Keratinocyte (primary cell): ENCODE results near the gene RRBP1. TPM values are rescaled to one million over a fixed set of nuclear protein-coding genes. Genes with fewer than 3 reads are reported as not detected.

Experiments used
- DNase-seq: peaks from one replicate; pipeline ENCODE4 v3.0.0-alpha.2; 2011; ENCODE audit warnings: low read depth, missing footprints, low spot score
- FAIRE-seq: peaks from 2 replicates; lab custom pipeline; 2011; peaks lifted over from hg19 to GRCh38; lab: Jason Lieb, UNC
- H2AFZ ChIP-seq: 2 replicates; pipeline ENCODE4 v1.6.0; 2012; ENCODE audit warnings: low read length, control low read depth, inconsistent platforms; ENCODE audit not compliant: control insufficient read depth
- H3K27ac ChIP-seq: 2 replicates; pipeline ENCODE4 v1.5.1; 2011; ENCODE audit warnings: low read length; ENCODE audit not compliant: control insufficient read depth, insufficient read depth
- H3K27me3 ChIP-seq: 3 replicates; pipeline ENCODE4 v1.6.0; 2011; ENCODE audit warnings: low read length; ENCODE audit not compliant: control insufficient read depth, insufficient read depth; ENCODE audit errors: extremely low read depth
- H3K36me3 ChIP-seq, 2 experiments: 2 replicates in 1 of 2; 3 replicates in 1 of 2; pipeline ENCODE4 v1.5.1; 2011; ENCODE audit warnings: low read length in 2 of 2, mild to moderate bottlenecking in 1 of 2; ENCODE audit not compliant: control insufficient read depth in 2 of 2, insufficient read depth in 2 of 2; ENCODE audit errors: extremely low read depth in 1 of 2
- H3K4me1 ChIP-seq: 3 replicates; pipeline ENCODE4 v1.5.1; 2011; ENCODE audit warnings: low read length; ENCODE audit not compliant: control insufficient read depth, insufficient read depth; ENCODE audit errors: extremely low read depth
- H3K4me2 ChIP-seq: 3 replicates; pipeline ENCODE4 v1.6.0; 2011; ENCODE audit warnings: low read depth, low read length; ENCODE audit not compliant: control insufficient read depth, insufficient read depth; ENCODE audit errors: extremely low read depth
- H3K4me3 ChIP-seq, 3 experiments: fragments of 200-600 bp in 1 of 3; sonication (generic) in 1 of 3; 2 replicates in 2 of 3; 3 replicates in 1 of 3; pipeline ENCODE4 v1.5.1; 2011 to 2016; ENCODE audit warnings: low read length in 3 of 3, mild to moderate bottlenecking in 3 of 3, control low read depth in 2 of 3, inconsistent platforms in 1 of 3, low read depth in 1 of 3, mixed read lengths in 1 of 3, mixed run types in 1 of 3, moderate library complexity in 1 of 3; ENCODE audit not compliant: control insufficient read depth in 2 of 3, insufficient read depth in 2 of 3; ENCODE audit errors: extremely low read depth in 1 of 3
- H3K79me2 ChIP-seq: 2 replicates; pipeline ENCODE4 v1.6.0; 2012; ENCODE audit warnings: low read length; ENCODE audit not compliant: control insufficient read depth, insufficient read depth
- H3K9ac ChIP-seq: 3 replicates; pipeline ENCODE4 v1.6.0; 2011; ENCODE audit warnings: low read length; ENCODE audit not compliant: control insufficient read depth, insufficient read depth; ENCODE audit errors: extremely low read depth
- H3K9me1 ChIP-seq: 3 replicates; pipeline ENCODE4 v1.6.0; 2011; ENCODE audit warnings: low read length; ENCODE audit not compliant: control insufficient read depth, insufficient read depth; ENCODE audit errors: extremely low read depth
- H3K9me3 ChIP-seq: 2 replicates; pipeline ENCODE4 v1.5.1; 2012; ENCODE audit warnings: low read depth, low read length; ENCODE audit not compliant: control insufficient read depth
- H4K20me1 ChIP-seq: 3 replicates; pipeline ENCODE4 v1.6.0; 2011; ENCODE audit warnings: low read length; ENCODE audit not compliant: control insufficient read depth, insufficient read depth; ENCODE audit errors: extremely low read depth
- EZH2 ChIP-seq: IDR thresholded peaks from one replicate; pipeline ENCODE4 v1.6.1; 2012; ENCODE audit warnings: inconsistent platforms, mild to moderate bottlenecking, low read length, moderate library complexity
- dilution Hi-C: fragments of 300-500 bp; cut with MboI; formaldehyde crosslinking; loops from one replicate; pipeline ENCODE4 v1.7.0; 2020; ENCODE audit warnings: low sequenced_read_pairs; ENCODE audit not compliant: extremely low pct_ligation_motif_present
- polyA plus RNA-seq, 5 experiments: library from polyadenylated mRNA; depleted of rRNA in 3 of 5; stranded (reverse) in 3 of 5; stranded (forward) in 1 of 5; unstranded in 1 of 5; fragments of >200 nt; gene quantifications; 1 replicate in 1 of 5; 2 replicates in 3 of 5; 3 replicates in 1 of 5; pipeline versions ENCODE4 v1.2.1 to v1.2.3, GENCODE V29; 2011 to 2012; ENCODE audit warnings: missing spikeins in 2 of 5, low read depth in 1 of 5, low replicate concordance in 1 of 5
- TF ChIP-seq, protein P1 (sequence below), 3 experiments: IDR thresholded peaks in 1 of 3; conservative IDR thresholded peaks in 1 of 3; optimal IDR thresholded peaks in 1 of 3; 2 replicates in 2 of 3; 3 replicates in 1 of 3; pipeline versions ENCODE3 to v1.5.1; 2011; ENCODE audit warnings: low read length in 3 of 3, mild to moderate bottlenecking in 3 of 3, moderate library complexity in 2 of 3, control low read depth in 1 of 3, inconsistent platforms in 1 of 3; ENCODE audit not compliant: insufficient read depth in 2 of 3; ENCODE audit errors: extremely low read depth in 1 of 3

The RRBP1 gene
- polyA plus RNA-seq, 1 donor (not counting 4 experiments of a cell fraction or from before 2014, with no cell fraction given) = 43.9 TPM

DNA sequence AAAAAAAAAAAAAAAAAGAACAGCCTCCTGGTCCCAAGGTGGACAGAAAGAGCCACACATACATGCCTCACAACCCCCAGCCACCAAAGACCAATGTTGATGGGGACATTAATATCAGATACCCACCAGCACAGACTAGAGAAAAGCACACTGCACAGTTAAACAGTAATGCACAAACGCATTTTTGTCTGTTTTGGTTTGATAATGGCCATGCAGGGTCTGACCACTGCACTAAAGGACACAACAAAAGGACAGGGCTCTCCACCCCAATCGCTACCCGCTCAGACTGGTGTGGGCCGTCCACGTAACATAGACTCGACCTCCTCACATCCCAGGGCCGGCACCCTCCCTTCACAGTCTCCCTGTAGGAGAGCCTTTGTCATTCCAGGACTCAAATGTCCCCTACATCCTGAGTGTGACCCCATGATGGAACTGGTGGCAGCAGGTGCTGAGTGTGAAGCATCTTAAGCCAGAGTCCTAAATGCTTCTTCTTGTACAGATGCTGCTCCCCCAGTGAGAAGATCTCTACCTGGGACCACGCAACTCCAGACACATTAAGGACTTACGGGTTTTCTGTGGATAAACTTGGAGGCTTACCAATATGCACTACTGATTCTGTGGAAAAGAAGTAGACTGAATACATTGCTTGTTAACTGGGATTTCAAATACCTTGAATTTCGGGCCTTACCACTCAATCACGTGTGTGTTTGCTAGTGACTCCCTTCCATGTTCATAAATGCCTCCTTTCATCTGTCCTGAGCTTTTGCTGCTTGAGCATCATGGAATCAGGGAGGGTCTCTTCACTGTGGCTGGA, 28.0 kb downstream of the RRBP1 start:
- Histone ChIP-seq H2AFZ (no peak overlapping the region), H3K36me3 (peaks cover 23 to 31% of the 10 kb centered on the region in 2 experiments), H3K27me3 (no peaks in the 10 kb centered on the region), H3K4me2 (no peak overlapping the region), H3K9me3 (no peaks in the 10 kb centered on the region), H3K9me1 (peaks cover 2% of the 10 kb centered on the region), H3K79me2 (peaks cover 54% of the 10 kb centered on the region), H3K9ac (no peak overlapping the region), H4K20me1 (peaks cover 9% of the 10 kb centered on the region), H3K4me1 (peaks cover 2% of the 10 kb centered on the region), H3K4me3 (no peak overlapping the region), H3K27ac (no peak overlapping the region)
- dilution Hi-C loops = no loop called here
- FAIRE-seq (no peak), DNase-seq (no peak)
- TF ChIP-seq, protein P1, sequence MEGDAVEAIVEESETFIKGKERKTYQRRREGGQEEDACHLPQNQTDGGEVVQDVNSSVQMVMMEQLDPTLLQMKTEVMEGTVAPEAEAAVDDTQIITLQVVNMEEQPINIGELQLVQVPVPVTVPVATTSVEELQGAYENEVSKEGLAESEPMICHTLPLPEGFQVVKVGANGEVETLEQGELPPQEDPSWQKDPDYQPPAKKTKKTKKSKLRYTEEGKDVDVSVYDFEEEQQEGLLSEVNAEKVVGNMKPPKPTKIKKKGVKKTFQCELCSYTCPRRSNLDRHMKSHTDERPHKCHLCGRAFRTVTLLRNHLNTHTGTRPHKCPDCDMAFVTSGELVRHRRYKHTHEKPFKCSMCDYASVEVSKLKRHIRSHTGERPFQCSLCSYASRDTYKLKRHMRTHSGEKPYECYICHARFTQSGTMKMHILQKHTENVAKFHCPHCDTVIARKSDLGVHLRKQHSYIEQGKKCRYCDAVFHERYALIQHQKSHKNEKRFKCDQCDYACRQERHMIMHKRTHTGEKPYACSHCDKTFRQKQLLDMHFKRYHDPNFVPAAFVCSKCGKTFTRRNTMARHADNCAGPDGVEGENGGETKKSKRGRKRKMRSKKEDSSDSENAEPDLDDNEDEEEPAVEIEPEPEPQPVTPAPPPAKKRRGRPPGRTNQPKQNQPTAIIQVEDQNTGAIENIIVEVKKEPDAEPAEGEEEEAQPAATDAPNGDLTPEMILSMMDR (optimal IDR thresholded peaks at IDR 0.05 in 1 of 3, IDR thresholded peaks at IDR 0.05 in 1 of 3, conservative IDR thresholded peaks at IDR 0.05 in 1 of 3; ENCODE audit: extremely low read depth in 1 of 3, insufficient read depth in 2 of 3, low read length in 3 of 3) = no peak
- TF ChIP-seq EZH2 = no peak

DNA sequence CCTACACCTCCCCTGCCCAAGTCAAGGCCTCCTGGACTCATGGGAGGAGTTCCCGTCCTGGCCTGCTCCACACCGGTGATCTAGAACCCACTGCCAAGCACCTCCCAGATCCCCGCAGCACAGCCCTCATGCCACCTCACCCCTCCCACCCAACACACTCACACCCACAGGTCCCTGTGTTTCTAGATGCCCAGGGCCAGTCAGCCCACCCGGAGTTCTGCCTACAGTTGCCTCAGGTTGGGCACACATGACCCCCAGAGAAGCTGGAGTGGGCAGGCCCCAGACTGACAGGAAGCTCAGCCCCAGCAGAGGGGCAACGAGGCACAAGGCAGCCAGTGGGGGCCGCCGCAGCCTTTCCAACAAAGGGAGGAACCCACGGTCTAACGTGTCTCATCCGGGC, 29.6 kb downstream of the RRBP1 start:
- no peak for FAIRE-seq
- Histone ChIP-seq H3K27ac (no peak overlapping the region), H3K4me2 (no peak overlapping the region), H3K79me2 (peaks cover 51% of the 10 kb centered on the region), H3K4me1 (peaks cover 2% of the 10 kb centered on the region), H3K36me3 (peaks cover 20 to 22% of the 10 kb centered on the region in 2 experiments), H2AFZ (no peak overlapping the region), H3K9me1 (peaks cover 2% of the 10 kb centered on the region), H3K9me3 (no peaks in the 10 kb centered on the region), H3K27me3 (no peaks in the 10 kb centered on the region), H4K20me1 (peaks cover 3% of the 10 kb centered on the region), H3K9ac (no peak overlapping the region), H3K4me3 (no peak overlapping the region)
- dilution Hi-C loops = no loop called here
- TF ChIP-seq, protein P1 (optimal IDR thresholded peaks at IDR 0.05 in 1 of 3, IDR thresholded peaks at IDR 0.05 in 1 of 3, conservative IDR thresholded peaks at IDR 0.05 in 1 of 3; ENCODE audit: extremely low read depth in 1 of 3, insufficient read depth in 2 of 3, low read length in 3 of 3) = no peak
- TF ChIP-seq EZH2 = no peak
- DNase-seq = no peak
